Glutamatergic neuron (in vitro differentiated cells): ENCODE measurements around the gene OR2W3. TPM values are rescaled to one million over a fixed set of nuclear protein-coding genes. Genes with fewer than 3 reads are reported as not detected.

ENCODE experiments used
- DNase-seq: peaks from one replicate; pipeline ENCODE4 v3.0.0; 2022
- H3K27ac Mint-ChIP-seq: one replicate; pipeline ENCODE4 v1.8.0; 2020; ENCODE audit warnings: mild to moderate bottlenecking, mixed read lengths, inconsistent platforms; ENCODE audit not compliant: unreplicated experiment
- H3K27me3 Mint-ChIP-seq: one replicate; pipeline ENCODE4 v1.8.0; 2020; ENCODE audit warnings: mild to moderate bottlenecking, moderate library complexity, mixed read lengths, inconsistent platforms; ENCODE audit not compliant: unreplicated experiment
- H3K36me3 Mint-ChIP-seq: one replicate; pipeline ENCODE4 v1.8.0; 2020; ENCODE audit warnings: mild to moderate bottlenecking, mixed read lengths, inconsistent platforms; ENCODE audit not compliant: unreplicated experiment
- H3K4me1 Mint-ChIP-seq: one replicate; pipeline ENCODE4 v1.8.0; 2020; ENCODE audit warnings: mild to moderate bottlenecking, low read depth, mixed read lengths, inconsistent platforms; ENCODE audit not compliant: unreplicated experiment
- H3K4me3 Mint-ChIP-seq: one replicate; pipeline ENCODE4 v1.8.0; 2020; ENCODE audit warnings: mild to moderate bottlenecking, mixed read lengths, inconsistent platforms; ENCODE audit not compliant: unreplicated experiment
- H3K9me3 Mint-ChIP-seq: one replicate; pipeline ENCODE4 v1.8.0; 2020; ENCODE audit warnings: mild to moderate bottlenecking, moderate library complexity, mixed read lengths, inconsistent platforms; ENCODE audit not compliant: unreplicated experiment
- total RNA-seq: library from RNA; stranded (reverse); fragmentation: NEBNext Ultra II Directional; extraction: Animal tissue kit (Norgen Biotek cat#: 25700); gene quantifications from one replicate; pipeline ENCODE4 v1.2.1, GENCODE V29; 2021; ENCODE audit not compliant: unreplicated experiment
- TF ChIP-seq, protein P1 (sequence below): fragments of 200-600 bp; sonication (generic); IDR thresholded peaks from one replicate; pipeline ENCODE4 v1.5.0; 2021; ENCODE audit not compliant: partially characterized antibody, unreplicated experiment

Gene OR2W3
- total RNA-seq, 1 donor from 2014 or later = 1.8 TPM

- Mint-ChIP-seq H3K9me3 (peaks cover 4% of the 10 kb centered on the region), H3K36me3 (no peaks in the 10 kb centered on the region), H3K27me3 (no peaks in the 10 kb centered on the region), H3K4me1 (no peaks in the 10 kb centered on the region), H3K4me3 (no peak overlapping the region), H3K27ac (no peak overlapping the region)
- DNase-seq = no peak
- TF ChIP-seq, protein P1, sequence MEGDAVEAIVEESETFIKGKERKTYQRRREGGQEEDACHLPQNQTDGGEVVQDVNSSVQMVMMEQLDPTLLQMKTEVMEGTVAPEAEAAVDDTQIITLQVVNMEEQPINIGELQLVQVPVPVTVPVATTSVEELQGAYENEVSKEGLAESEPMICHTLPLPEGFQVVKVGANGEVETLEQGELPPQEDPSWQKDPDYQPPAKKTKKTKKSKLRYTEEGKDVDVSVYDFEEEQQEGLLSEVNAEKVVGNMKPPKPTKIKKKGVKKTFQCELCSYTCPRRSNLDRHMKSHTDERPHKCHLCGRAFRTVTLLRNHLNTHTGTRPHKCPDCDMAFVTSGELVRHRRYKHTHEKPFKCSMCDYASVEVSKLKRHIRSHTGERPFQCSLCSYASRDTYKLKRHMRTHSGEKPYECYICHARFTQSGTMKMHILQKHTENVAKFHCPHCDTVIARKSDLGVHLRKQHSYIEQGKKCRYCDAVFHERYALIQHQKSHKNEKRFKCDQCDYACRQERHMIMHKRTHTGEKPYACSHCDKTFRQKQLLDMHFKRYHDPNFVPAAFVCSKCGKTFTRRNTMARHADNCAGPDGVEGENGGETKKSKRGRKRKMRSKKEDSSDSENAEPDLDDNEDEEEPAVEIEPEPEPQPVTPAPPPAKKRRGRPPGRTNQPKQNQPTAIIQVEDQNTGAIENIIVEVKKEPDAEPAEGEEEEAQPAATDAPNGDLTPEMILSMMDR = no peak
Measured at GRCh38 chr1:247905181-247905580, 9.8 kb downstream of the OR2W3 start.

DNA sequence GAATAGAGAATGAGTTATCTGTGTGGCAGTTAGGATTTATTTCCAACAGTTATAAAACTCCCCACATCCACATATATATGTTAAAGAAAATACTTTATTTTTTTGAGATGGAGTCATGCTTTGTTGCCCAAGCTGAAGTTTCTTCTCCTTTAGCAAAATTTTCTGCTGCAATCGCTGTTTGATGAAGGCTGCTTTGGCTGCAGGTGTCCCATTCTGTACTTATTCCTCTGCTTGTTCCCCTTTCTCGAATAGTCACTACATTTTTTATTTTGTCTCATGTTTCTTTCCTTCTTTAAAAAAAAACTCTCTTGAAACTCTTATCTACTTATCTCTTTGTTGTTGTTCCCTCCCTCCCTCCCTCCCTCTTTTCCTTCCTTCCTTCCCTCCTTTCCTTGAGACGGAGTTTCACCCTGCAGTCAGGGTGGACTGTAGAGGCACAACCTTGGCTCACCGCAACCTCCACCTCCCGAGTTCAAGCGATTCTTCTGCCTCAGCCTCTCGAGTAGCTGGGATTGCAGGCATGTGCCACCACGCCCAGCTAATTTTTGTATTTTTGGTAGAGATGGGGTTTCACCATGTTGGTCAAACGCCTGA is 10.6 kb downstream of the OR2W3 start:
- Mint-ChIP-seq H3K36me3 (no peaks in the 10 kb centered on the region), H3K9me3 (peaks cover 4% of the 10 kb centered on the region), H3K4me3 (no peak overlapping the region), H3K4me1 (no peaks in the 10 kb centered on the region), H3K27ac (no peak overlapping the region), H3K27me3 (no peaks in the 10 kb centered on the region)
- TF ChIP-seq, protein P1 = no peak
- DNase-seq = no peak

- Mint-ChIP-seq H3K36me3 (no peaks in the 10 kb centered on the region), H3K9me3 (peaks cover 4% of the 10 kb centered on the region), H3K4me1 (no peaks in the 10 kb centered on the region), H3K4me3 (no peak overlapping the region), H3K27ac (no peak overlapping the region), H3K27me3 (no peaks in the 10 kb centered on the region)
- TF ChIP-seq, protein P1 = no peak
- DNase-seq = no peak
Measured at GRCh38 chr1:247906504-247907047, 11.2 kb downstream of the OR2W3 start.

DNA sequence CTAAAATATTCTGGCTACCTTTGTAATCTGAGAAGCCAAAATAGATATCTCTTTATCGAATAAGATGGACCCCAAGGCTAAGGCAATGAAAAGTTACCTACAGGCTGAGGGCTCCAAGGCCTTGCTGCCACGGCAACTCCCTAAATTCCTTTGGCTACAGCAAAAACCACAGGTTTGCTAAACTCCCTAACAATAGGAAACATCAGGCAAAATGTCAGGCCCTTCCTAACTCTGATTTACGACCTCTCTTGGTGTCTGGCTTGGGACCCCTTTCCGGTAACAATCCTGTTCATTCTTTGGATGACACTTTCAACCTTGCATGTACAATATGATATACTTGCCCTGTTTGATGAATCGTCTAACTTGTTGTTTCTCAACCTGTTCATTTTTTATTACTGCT is 13.4 kb downstream of the OR2W3 start:
- H3K9me3 Mint-ChIP-seq = peaks cover 4% of the 10 kb centered on the region
- no peak overlapping the region for H3K27ac Mint-ChIP-seq

DNA sequence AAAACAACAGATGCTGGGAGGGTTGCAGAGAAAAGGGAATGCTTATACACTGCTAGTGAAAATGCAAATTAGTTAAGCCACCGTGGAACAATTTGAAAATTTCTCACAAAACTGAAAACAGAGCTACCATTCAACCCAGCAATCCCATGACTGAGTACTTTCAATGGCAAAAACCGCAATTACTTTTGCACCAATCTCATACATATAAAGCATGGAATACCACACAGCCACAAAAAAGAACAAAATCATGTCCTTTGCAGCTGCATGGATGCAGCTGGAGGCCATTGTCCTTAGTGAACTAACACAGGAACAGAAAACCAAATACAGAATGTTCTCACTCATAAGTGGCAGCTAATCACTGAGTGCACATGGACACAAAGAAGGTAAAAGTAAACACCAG is 18.4 kb downstream of the OR2W3 start:
- H3K4me3 Mint-ChIP-seq = no peak overlapping the region
- no peak overlapping the region for H3K27ac Mint-ChIP-seq
- H3K4me1 Mint-ChIP-seq = no peaks in the 10 kb centered on the region
- TF ChIP-seq, protein P1 = no peak
- H3K27me3 Mint-ChIP-seq = no peaks in the 10 kb centered on the region
- H3K9me3 Mint-ChIP-seq = no peaks in the 10 kb centered on the region
- H3K36me3 Mint-ChIP-seq = no peaks in the 10 kb centered on the region
- DNase-seq = no peak

More for the DNA sequence above, 13.4 kb downstream of the OR2W3 start:
- TF ChIP-seq, protein P1 = no peak
- Mint-ChIP-seq H3K4me3 (no peak overlapping the region), H3K4me1 (no peaks in the 10 kb centered on the region), H3K27me3 (no peaks in the 10 kb centered on the region), H3K36me3 (no peaks in the 10 kb centered on the region)
- DNase-seq = no peak
